HepG2 (cell line): ENCODE results near the gene MAGT1. TPM values are rescaled to one million over a fixed set of nuclear protein-coding genes. Genes with fewer than 3 reads are reported as not detected.

Source experiments
- ATAC-seq: fragments of 200-7000 bp; cut with Tn5 transposase; 3 replicates; pipeline ENCODE4 v1.9.1; 2020; ENCODE audit warnings: mild to moderate bottlenecking, moderate library complexity
- BruUV-seq: library from RNA; stranded (reverse); fragments of 400-500 nt; replicated peaks from 2 replicates; lab custom pipeline; 2021; lab: Mats Ljungman, UMichigan
- CTCF ChIA-PET: fragments of 300-600 bp; formaldehyde crosslinking; extraction: SDS; loops from one replicate; lab custom pipeline; 2021; ENCODE audit warnings: low total read pairs, inconsistent platforms, low intra/inter-chr PET ratio; lab: Yijun Ruan, JAX
- POLR2A ChIA-PET: fragments of 350-600 bp; sonication (Branson Sonifier 250); formaldehyde crosslinking; loops from one replicate; lab custom pipeline; 2020; ENCODE audit warnings: antibody characterized with exemption, inconsistent platforms; lab: Yijun Ruan, JAX
- DNase-seq: peaks from one replicate; pipeline ENCODE4 v3.0.0-alpha.2; 2015; ENCODE audit warnings: low spot score
- FAIRE-seq: peaks from 3 replicates; lab custom pipeline; 2011; peaks lifted over from hg19 to GRCh38; lab: Jason Lieb, UNC
- H2AFZ ChIP-seq: one replicate; pipeline ENCODE4 v1.6.1; 2011; ENCODE audit warnings: low read length, inconsistent platforms
- H3K27ac ChIP-seq: fragments of 300-600 bp; 3 replicates; pipeline ENCODE4 v1.8.0; 2011; ENCODE audit warnings: mixed run types, mild to moderate bottlenecking, mixed read lengths, low read length, inconsistent platforms; ENCODE audit not compliant: insufficient read depth; ENCODE audit errors: extremely low read length
- H3K27me3 ChIP-seq, 2 experiments: fragments of 200-600 bp in 1 of 2; 2 replicates in 1 of 2; 3 replicates in 1 of 2; pipeline versions ENCODE4 v1.6.0 to v1.8.0; 2011; ENCODE audit warnings: low read length in 2 of 2, mild to moderate bottlenecking in 2 of 2, moderate library complexity in 2 of 2, inconsistent platforms in 1 of 2; ENCODE audit not compliant: insufficient read depth in 2 of 2, control insufficient read depth in 1 of 2
- H3K36me3 ChIP-seq, 2 experiments: fragments of 200-600 bp in 1 of 2; replicated peaks in 1 of 2; 2 replicates in 1 of 2; 3 replicates in 1 of 2; pipeline versions ENCODE4 v1.5.1 to v1.8.0; 2011; ENCODE audit warnings: low read length in 2 of 2, inconsistent platforms in 1 of 2; ENCODE audit not compliant: insufficient read depth in 2 of 2, control insufficient read depth in 1 of 2
- H3K4me1 ChIP-seq: 2 replicates; pipeline ENCODE4 v1.5.1; 2012; ENCODE audit warnings: low read length, inconsistent platforms; ENCODE audit not compliant: insufficient read depth
- H3K4me2 ChIP-seq: 2 replicates; pipeline ENCODE4 v1.6.0; 2011; ENCODE audit warnings: low read depth, low read length, inconsistent platforms
- H3K4me3 ChIP-seq, 3 experiments: fragments of 200-600 bp in 1 of 3; sonication (generic), shearing (Covaris generic) in 1 of 3; replicated peaks in 1 of 3; 2 replicates each; pipeline ENCODE4 v1.5.1; 2011 to 2016; ENCODE audit warnings: low read length in 3 of 3, inconsistent platforms in 2 of 3, low read depth in 2 of 3, mild to moderate bottlenecking in 2 of 3, control low read depth in 1 of 3, mixed read lengths in 1 of 3; ENCODE audit not compliant: insufficient read depth in 1 of 3
- H3K79me2 ChIP-seq: one replicate; pipeline ENCODE4 v1.6.1; 2011; ENCODE audit warnings: low read length, inconsistent platforms; ENCODE audit not compliant: insufficient read depth
- H3K9ac ChIP-seq: 2 replicates; pipeline ENCODE4 v1.6.0; 2011; ENCODE audit warnings: mild to moderate bottlenecking, low read depth, low read length, inconsistent platforms; ENCODE audit not compliant: insufficient read depth
- H3K9me3 ChIP-seq: 2 replicates; pipeline ENCODE4 v1.5.1; 2012; ENCODE audit warnings: mild to moderate bottlenecking, low read length
- H4K20me1 ChIP-seq: 2 replicates; pipeline ENCODE4 v1.6.0; 2011; ENCODE audit warnings: inconsistent platforms, mild to moderate bottlenecking, low read length, moderate library complexity; ENCODE audit not compliant: insufficient read depth
- HNRNPK ChIP-seq: fragments of 200-400 bp; formaldehyde crosslinking; IDR thresholded peaks from 2 replicates; pipeline ENCODE4 v1.6.1; 2018; ENCODE audit warnings: low read length, low read depth, moderate library complexity, mild to moderate bottlenecking; ENCODE audit not compliant: poor library complexity, severe bottlenecking
- ZBTB33 ChIP-seq: sonication (generic); formaldehyde crosslinking; IDR thresholded peaks from 2 replicates; pipeline ENCODE4 v1.4.0; 2020; ENCODE audit warnings: missing genetic modification reagents
- ZMYM3 ChIP-seq: sonication (generic); formaldehyde crosslinking; IDR thresholded peaks from 2 replicates; pipeline ENCODE4 v1.5.1; 2020; ENCODE audit warnings: mild to moderate bottlenecking, missing genetic modification reagents
- ZNF407 ChIP-seq: sonication (generic); formaldehyde crosslinking; IDR thresholded peaks from one replicate; pipeline ENCODE4 v1.5.1; 2020; ENCODE audit warnings: mild to moderate bottlenecking, missing genetic modification reagents; ENCODE audit errors: not compliant biosample characterization
- ZNF737 ChIP-seq: sonication (generic); formaldehyde crosslinking; IDR thresholded peaks from 2 replicates; pipeline ENCODE4 v1.5.0; 2020; ENCODE audit warnings: missing genetic modification reagents, mild to moderate bottlenecking, borderline replicate concordance
- ZNF747 ChIP-seq: sonication (generic); formaldehyde crosslinking; IDR thresholded peaks from 2 replicates; pipeline ENCODE4 v1.8.1; 2023; ENCODE audit warnings: missing genetic modification reagents, mild to moderate bottlenecking, borderline replicate concordance
- in situ Hi-C: cut with HindIII; loops from 2 replicates; pipeline ENCODE4 v1.10.0; 2017; ENCODE audit warnings: low pct_unique_long_range_greater_than_20kb; ENCODE audit not compliant: extremely low pct_ligation_motif_present
- intact Hi-C: fragments of 100-400 bp; cut with micrococcal nuclease; formaldehyde crosslinking; loops from one replicate; pipeline ENCODE4 v1.10.0; 2022; ENCODE audit not compliant: unreplicated experiment
- polyA plus RNA-seq, 8 experiments: library from polyadenylated mRNA; depleted of rRNA in 3 of 8; stranded (reverse) in 7 of 8; unstranded in 1 of 8; fragments of >200 nt; fragmentation: Illumina TruSeq in 4 of 8; extraction: Trizol in 4 of 8; gene quantifications; 2 replicates each; pipeline versions ENCODE4 v1.2.1 to v1.2.3, GENCODE V29; 2011 to 2016; ENCODE audit warnings: low read depth in 4 of 8, missing spikeins in 1 of 8, mixed read lengths in 1 of 8; ENCODE audit not compliant: insufficient read depth in 1 of 8
- total RNA-seq, 5 experiments: library from RNA; depleted of rRNA; stranded (reverse); fragments of >200 nt; fragmentation: Illumina TruSeq; extraction: Trizol; gene quantifications; 2 replicates each; pipeline ENCODE4 v1.2.3, GENCODE V29; 2016; ENCODE audit warnings: low read depth in 1 of 5
- TF ChIP-seq, protein P1 (sequence below): sonication (generic); formaldehyde crosslinking; IDR thresholded peaks from 2 replicates; pipeline ENCODE4 v1.8.0; 2022; ENCODE audit warnings: missing genetic modification reagents, mild to moderate bottlenecking, borderline replicate concordance

Gene MAGT1
- total and polyA plus RNA-seq, 2 of the 13 experiments (the other 11 are each of a cell fraction or from before 2014, with no cell fraction given), result 38.0 to 75.0 TPM

GRCh38 chrX:77922787-77923186 is 27.6 kb upstream of the MAGT1 start:
- Histone ChIP-seq H3K27ac (no peak overlapping the region), H3K27me3 (no peaks in the 10 kb centered on the region), H3K4me2 (no peak overlapping the region), H3K36me3 (no peaks in the 10 kb centered on the region), H3K79me2 (no peaks in the 10 kb centered on the region), H2AFZ (no peak overlapping the region), H3K4me3 (no peak overlapping the region), H3K9ac (no peak overlapping the region), H3K4me1 (peaks cover under 1% of the 10 kb centered on the region; the same call in 1 of the 2 replicates), H3K9me3 (no peaks in the 10 kb centered on the region), H4K20me1 (no peaks in the 10 kb centered on the region)
- FAIRE-seq (no peak), DNase-seq (no peak), ATAC-seq (no peak)
- ChIA-PET POLR2A (no interaction called here), CTCF (no interaction called here)
- TF ChIP-seq, protein P1, sequence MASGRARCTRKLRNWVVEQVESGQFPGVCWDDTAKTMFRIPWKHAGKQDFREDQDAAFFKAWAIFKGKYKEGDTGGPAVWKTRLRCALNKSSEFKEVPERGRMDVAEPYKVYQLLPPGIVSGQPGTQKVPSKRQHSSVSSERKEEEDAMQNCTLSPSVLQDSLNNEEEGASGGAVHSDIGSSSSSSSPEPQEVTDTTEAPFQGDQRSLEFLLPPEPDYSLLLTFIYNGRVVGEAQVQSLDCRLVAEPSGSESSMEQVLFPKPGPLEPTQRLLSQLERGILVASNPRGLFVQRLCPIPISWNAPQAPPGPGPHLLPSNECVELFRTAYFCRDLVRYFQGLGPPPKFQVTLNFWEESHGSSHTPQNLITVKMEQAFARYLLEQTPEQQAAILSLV (CRISPR knock-in tag), result no peak
- TF ChIP-seq HNRNPK (no peak), ZBTB33 (CRISPR knock-in tag) (no peak), ZNF747 (no peak), ZNF737 (CRISPR knock-in tag) (no peak), ZNF407 (CRISPR knock-in tag) (no peak), ZMYM3 (CRISPR knock-in tag) (no peak)
- in situ Hi-C loops (loop anchor here (25.0 kb wide), 1 partner anchor 190 kb away; the partner anchor contains the start of gene PGK1), intact Hi-C loops (no loop called here)
- BruUV-seq, result no TSS peak
